Naive thymus-derived CD4-positive, alpha-beta T cell (primary cell): Measurements from ENCODE around the gene FBXL15. TPM values are rescaled to one million over a fixed set of nuclear protein-coding genes. Genes with fewer than 3 reads are reported as not detected.

ENCODE experiments used
- ATAC-seq: fragments of 150-1000 bp; cut with Tn5 transposase; 2 replicates; pipeline ENCODE4 v1.10.0; 2021; ENCODE audit warnings: mild to moderate bottlenecking, moderate library complexity
- CTCF ChIA-PET: fragments of 350-600 bp; sonication (Branson Sonifier 250); formaldehyde crosslinking; loops from one replicate; lab custom pipeline; 2021; ENCODE audit warnings: antibody characterized with exemption; lab: Charles Lee
- POLR2A ChIA-PET: fragments of 350-600 bp; sonication (Branson Sonifier 250); formaldehyde crosslinking; loops from one replicate; lab custom pipeline; 2021; ENCODE audit warnings: antibody characterized with exemption, inconsistent platforms; lab: Charles Lee
- DNase-seq, 9 donors: peaks; one replicate each; pipeline versions ENCODE4 v3.0.0 to v3.0.0-alpha.2; 2020 to 2022; ENCODE audit warnings: mixed read lengths in 1 of 9
- H3K27ac ChIP-seq: one replicate; pipeline ENCODE4 v1.7.0; 2013; ENCODE audit warnings: mild to moderate bottlenecking, low read depth, low read length, moderate library complexity
- H3K27me3 ChIP-seq, 2 donors: one replicate each; pipeline ENCODE4 v1.7.0; 2013; ENCODE audit warnings: low read length in 2 of 2, mild to moderate bottlenecking in 2 of 2, moderate library complexity in 2 of 2; ENCODE audit not compliant: control insufficient read depth in 2 of 2, insufficient read depth in 2 of 2
- H3K36me3 ChIP-seq, 3 experiments: 1 replicate in 2 of 3; 2 replicates in 1 of 3; pipeline ENCODE4 v1.7.0; 2013; ENCODE audit warnings: low read length in 3 of 3, mild to moderate bottlenecking in 3 of 3, moderate library complexity in 1 of 3; ENCODE audit not compliant: insufficient read depth in 3 of 3, control insufficient read depth in 2 of 3
- H3K4me1 ChIP-seq, 2 donors: one replicate each; pipeline ENCODE4 v1.7.0; 2013; ENCODE audit warnings: low read length in 2 of 2, mild to moderate bottlenecking in 2 of 2, moderate library complexity in 1 of 2; ENCODE audit not compliant: control insufficient read depth in 2 of 2, insufficient read depth in 2 of 2
- H3K4me3 ChIP-seq: 2 replicates; pipeline ENCODE4 v1.7.0; 2013; ENCODE audit warnings: mild to moderate bottlenecking, low read length
- H3K9me3 ChIP-seq, 3 experiments: 1 replicate in 2 of 3; 2 replicates in 1 of 3; pipeline ENCODE4 v1.7.0; 2013; ENCODE audit warnings: low read length in 3 of 3; ENCODE audit not compliant: control insufficient read depth in 2 of 3
- H3K27ac Mint-ChIP-seq, 9 donors: one replicate each; pipeline ENCODE4 v1.8.0; 2020 to 2022; ENCODE audit warnings: mixed read lengths in 9 of 9, mild to moderate bottlenecking in 8 of 9, moderate library complexity in 5 of 9, inconsistent platforms in 2 of 9
- H3K27me3 Mint-ChIP-seq, 5 donors: one replicate each; pipeline ENCODE4 v1.8.0; 2021 to 2022; ENCODE audit warnings: mixed read lengths in 5 of 5, mild to moderate bottlenecking in 1 of 5
- H3K36me3 Mint-ChIP-seq, 5 donors: one replicate each; pipeline ENCODE4 v1.8.0; 2020 to 2022; ENCODE audit warnings: mixed read lengths in 5 of 5, mild to moderate bottlenecking in 3 of 5, inconsistent platforms in 1 of 5
- H3K4me1 Mint-ChIP-seq, 7 donors: one replicate each; pipeline ENCODE4 v1.8.0; 2020 to 2022; ENCODE audit warnings: mixed read lengths in 7 of 7, mild to moderate bottlenecking in 3 of 7, inconsistent platforms in 1 of 7
- H3K4me3 Mint-ChIP-seq, 10 donors: one replicate each; pipeline ENCODE4 v1.8.0; 2020 to 2022; ENCODE audit warnings: mild to moderate bottlenecking in 10 of 10, mixed read lengths in 10 of 10, moderate library complexity in 6 of 10, inconsistent platforms in 2 of 10
- H3K9me3 Mint-ChIP-seq, 11 donors: one replicate each; pipeline ENCODE4 v1.8.0; 2020 to 2022; ENCODE audit warnings: mixed read lengths in 11 of 11, mild to moderate bottlenecking in 4 of 11, inconsistent platforms in 1 of 11, moderate library complexity in 1 of 11
- intact Hi-C, 2 donors: fragments of 100-400 bp; cut with micrococcal nuclease; formaldehyde crosslinking; loops; one replicate each; pipeline ENCODE4 v1.15.1; 2023
- polyA plus RNA-seq, 2 donors: library from polyadenylated mRNA; unstranded; fragments of 300-500 nt; fragmentation: Illumina TruSeq; gene quantifications; one replicate each; pipeline ENCODE4 v1.2.3, GENCODE V29; 2021
- total RNA-seq, 6 experiments: library from RNA in 5 of 6; stranded (reverse) in 5 of 6; gene quantifications; 1 replicate in 5 of 6; 2 replicates in 1 of 6; pipeline ENCODE4 v1.2.3 and lab custom pipeline; 2021 to 2026

FBXL15 gene
- total and polyA plus RNA-seq, 7 experiments from 2014 or later, result 10.8 to 40.4 (median 17.2) TPM

GRCh38 chr10:102402512-102402896, 18.1 kb upstream of the FBXL15 start:
- Mint-ChIP-seq H3K27ac (peak overlapping the region in 1 of 9 donors; percentile 65), H3K4me3 (no peak overlapping the region), H3K36me3 (peaks cover 0 to 27% (median 4%) of the 10 kb centered on the region in 5 donors), H3K9me3 (no peaks in the 10 kb centered on the region), H3K4me1 (peaks cover 10 to 35% (median 26%) of the 10 kb centered on the region in 7 donors), H3K27me3 (peaks cover 0 to under 1% (median 0%) of the 10 kb centered on the region in 5 donors)
- intact Hi-C loops, result no loop called here
- Histone ChIP-seq H3K4me1 (peaks cover 10 to 12% of the 10 kb centered on the region in 2 donors), H3K27ac (no peak overlapping the region), H3K36me3 (peaks cover 0 to 47% (median 8%) of the 10 kb centered on the region in 3 experiments), H3K4me3 (no peak overlapping the region), H3K27me3 (no peaks in the 10 kb centered on the region), H3K9me3 (no peaks in the 10 kb centered on the region)
- ATAC-seq, result no peak
- ChIA-PET POLR2A (interaction anchor here (0.8 to 1.6 kb wide), 6 partner anchors 9 to 287 kb away, joined by 3 to 8 read pairs (median 4); partner anchors contain the start of gene C10orf95), CTCF (interaction anchor here (1.0 to 2.2 kb wide), 6 partner anchors 9 to 182 kb away, joined by 3 to 7 read pairs (median 6); partner anchors contain the start of gene FBXL15)
- no peak for DNase-seq

- Mint-ChIP-seq H3K27me3 (peaks cover 0 to 4% (median 0%) of the 10 kb centered on the region in 5 donors), H3K27ac (peak overlapping the region in 2 of 9 donors; percentile 42 to 52), H3K4me1 (peaks cover 10 to 35% (median 23%) of the 10 kb centered on the region in 7 donors), H3K36me3 (peaks cover 0 to 21% (median 0%) of the 10 kb centered on the region in 5 donors), H3K9me3 (no peaks in the 10 kb centered on the region), H3K4me3 (no peak overlapping the region)
- DNase-seq, result no peak
- H3K4me3 ChIP-seq, result no peak overlapping the region
- peaks cover 12 to 16% of the 10 kb centered on the region in 2 donors for H3K4me1 ChIP-seq
- H3K36me3 ChIP-seq, result peaks cover 0 to 41% (median 1%) of the 10 kb centered on the region in 3 experiments
- intact Hi-C loops, result no loop called here
- ATAC-seq, result no peak
- peaks cover 0 to under 1% of the 10 kb centered on the region in 2 donors for H3K27me3 ChIP-seq
- no peak overlapping the region for H3K27ac ChIP-seq
- ChIA-PET POLR2A (interaction anchor here (0.8 to 1.6 kb wide), 5 partner anchors 9 to 63 kb away, joined by 3 to 8 read pairs (median 3); partner anchors contain the start of gene C10orf95), CTCF (interaction anchor here (0.9 to 2.2 kb wide), 6 partner anchors 9 to 181 kb away, joined by 3 to 7 read pairs (median 6); partner anchors contain the start of genes ELOVL3 and FBXL15)
- H3K9me3 ChIP-seq, result no peaks in the 10 kb centered on the region
These were observed 17.5 kb upstream of the FBXL15 start for GRCh38 chr10:102403115-102403514.

DNA sequence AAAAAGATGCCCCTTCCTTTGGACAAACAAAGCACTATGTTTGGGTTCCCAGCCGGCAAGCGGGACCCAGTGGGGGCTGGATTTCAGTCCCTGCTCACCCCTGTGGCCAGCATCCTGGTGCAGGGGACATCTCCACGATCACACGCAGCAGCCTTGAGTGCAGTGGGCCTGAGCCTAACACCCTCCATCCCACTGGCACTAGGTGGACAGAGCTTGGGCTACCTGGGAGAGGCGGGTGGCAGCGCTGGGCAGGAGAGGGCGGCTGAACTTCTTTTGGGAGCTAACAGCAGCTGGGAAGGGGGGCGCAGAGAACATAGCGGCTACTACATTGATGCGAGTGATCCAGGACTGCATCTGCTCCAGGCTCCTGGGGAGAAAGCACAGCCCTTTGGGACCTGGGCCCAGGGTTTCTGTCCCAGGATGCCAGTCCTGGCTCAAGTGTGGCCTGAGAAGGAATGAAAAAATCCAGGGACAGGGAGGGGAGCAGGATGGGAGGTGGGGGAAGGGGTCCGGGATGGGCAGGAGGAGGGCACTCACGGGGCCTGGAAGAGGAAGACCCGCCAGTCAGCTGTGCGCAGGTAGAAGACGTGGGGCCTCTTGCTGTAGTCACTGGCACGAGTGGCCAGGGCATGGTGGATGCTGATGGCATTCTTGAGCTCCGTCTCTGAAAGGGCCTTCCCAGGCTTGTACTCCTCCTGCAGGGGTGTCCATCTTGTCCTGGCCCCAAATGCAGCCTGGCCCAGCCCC, 16.1 kb upstream of the FBXL15 start:
- POLR2A ChIA-PET, result interaction anchor here (0.7 to 3.4 kb wide), 6 partner anchors 8 to 61 kb away, joined by 3 to 13 read pairs (median 3); partner anchors contain the start of gene FBXL15
- no peak overlapping the region for H3K4me3 Mint-ChIP-seq
- H3K27ac Mint-ChIP-seq, result peak overlapping the region in 2 of 9 donors; percentile 62 to 75
- CTCF ChIA-PET, result interaction anchor here (0.8 to 2.2 kb wide), 5 partner anchors 11 to 54 kb away, joined by 3 to 7 read pairs (median 3); partner anchors contain the start of gene CUEDC2
- Histone ChIP-seq H3K4me1 (peaks cover 9 to 23% of the 10 kb centered on the region in 2 donors), H3K9me3 (no peaks in the 10 kb centered on the region), H3K27ac (no peak overlapping the region), H3K27me3 (peaks cover 0 to 7% of the 10 kb centered on the region in 2 donors), H3K4me3 (no peak overlapping the region), H3K36me3 (peaks cover 0 to 34% (median 0%) of the 10 kb centered on the region in 3 experiments)
- peaks cover 0 to 10% (median under 1%) of the 10 kb centered on the region in 5 donors for H3K27me3 Mint-ChIP-seq
- H3K4me1 Mint-ChIP-seq, result peaks cover 9 to 33% (median 19%) of the 10 kb centered on the region in 7 donors
- peaks cover 0 to 14% (median 0%) of the 10 kb centered on the region in 5 donors for H3K36me3 Mint-ChIP-seq
- no peaks in the 10 kb centered on the region for H3K9me3 Mint-ChIP-seq
- no peak for DNase-seq
- intact Hi-C loops, result loop anchor here in 1 of 2 donors (1.0 kb wide), 2 partner anchors 10 to 75 kb away; no protein-coding TSS in a partner anchor
- no peak for ATAC-seq

- Mint-ChIP-seq H3K4me3 (no peak overlapping the region), H3K27ac (peak overlapping the region in 2 of 9 donors; percentile 36 to 75)
These were observed 15.5 kb upstream of the FBXL15 start for GRCh38 chr10:102405108-102405571.

DNA sequence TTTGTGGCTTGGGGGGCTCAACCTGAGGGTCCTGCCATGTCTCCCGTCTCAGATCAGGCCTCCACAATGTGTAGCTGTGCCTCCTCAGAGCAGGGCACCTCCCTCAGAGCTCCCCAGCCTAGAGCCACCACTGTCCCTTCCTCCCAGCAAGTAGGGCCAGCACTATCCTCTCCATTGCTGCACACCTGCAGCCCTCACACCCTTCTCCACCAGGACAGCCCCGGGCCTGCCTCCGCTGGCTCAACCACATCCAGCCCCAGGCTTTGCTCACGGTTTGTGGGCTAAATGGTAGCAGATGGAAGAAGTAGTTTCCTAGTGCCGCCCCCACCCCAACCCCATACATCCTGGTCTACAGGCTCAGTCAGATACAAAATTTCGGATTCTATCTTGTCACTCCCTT, 15.0 kb upstream of the FBXL15 start:
- peaks cover 0 to 5% (median 0%) of the 10 kb centered on the region in 5 donors for H3K36me3 Mint-ChIP-seq
- ChIA-PET POLR2A (interaction anchor here (1.1 to 3.4 kb wide), 2 partner anchors 15 to 37 kb away, joined by 3 to 13 read pairs; partner anchors contain the start of gene FBXL15), CTCF (interaction anchor here (0.6 to 1.6 kb wide), 2 partner anchors 27 to 927 kb away, joined by 5 to 6 read pairs; partner anchors contain the start of gene CUEDC2)
- intact Hi-C loops, result no loop called here
- no peaks in the 10 kb centered on the region for H3K9me3 Mint-ChIP-seq
- no peaks in the 10 kb centered on the region for H3K9me3 ChIP-seq
- H3K4me3 Mint-ChIP-seq, result peak overlapping the region in 3 of 10 donors; percentile 3 to 26 (median 12)
- DNase-seq, result no peak
- peaks cover 0 to 12% of the 10 kb centered on the region in 2 donors for H3K27me3 ChIP-seq
- peaks cover 15 to 29% (median 23%) of the 10 kb centered on the region in 7 donors for H3K4me1 Mint-ChIP-seq
- H3K27ac Mint-ChIP-seq, result peak overlapping the region in 6 of 9 donors; percentile 33 to 78 (median 52)
- peaks cover 5 to 22% of the 10 kb centered on the region in 2 donors for H3K4me1 ChIP-seq
- ATAC-seq, result no peak
- peaks cover 0 to 28% (median 0%) of the 10 kb centered on the region in 3 experiments for H3K36me3 ChIP-seq
- peak overlapping the region; percentile 8 for H3K27ac ChIP-seq
- H3K27me3 Mint-ChIP-seq, result peaks cover 0 to 16% (median 6%) of the 10 kb centered on the region in 5 donors
- no peak overlapping the region for H3K4me3 ChIP-seq

More at GRCh38 chr10:102405108-102405571, 15.5 kb upstream of the FBXL15 start:
- ATAC-seq (no peak), DNase-seq (no peak)
- ChIA-PET POLR2A (interaction anchor here (0.8 to 3.4 kb wide), 3 partner anchors 9 to 37 kb away, joined by 3 to 13 read pairs (median 3); partner anchors contain the start of gene FBXL15), CTCF (interaction anchor here (0.8 to 1.6 kb wide), 3 partner anchors 15 to 54 kb away, joined by 3 to 5 read pairs (median 3); partner anchors contain the start of gene CUEDC2)
- intact Hi-C loops, result no loop called here
- H3K4me1 Mint-ChIP-seq, result peaks cover 14 to 33% (median 22%) of the 10 kb centered on the region in 7 donors
- no peaks in the 10 kb centered on the region for H3K9me3 Mint-ChIP-seq
- H3K9me3 ChIP-seq, result no peaks in the 10 kb centered on the region
- no peak overlapping the region for H3K27ac ChIP-seq
- H3K36me3 ChIP-seq, result peaks cover 0 to 33% (median 0%) of the 10 kb centered on the region in 3 experiments
- peaks cover 0 to 16% (median 6%) of the 10 kb centered on the region in 5 donors for H3K27me3 Mint-ChIP-seq
- H3K4me1 ChIP-seq, result peaks cover 7 to 23% of the 10 kb centered on the region in 2 donors
- peaks cover 0 to 10% (median 0%) of the 10 kb centered on the region in 5 donors for H3K36me3 Mint-ChIP-seq
- H3K27me3 ChIP-seq, result peaks cover 0 to 12% of the 10 kb centered on the region in 2 donors
- H3K4me3 ChIP-seq, result no peak overlapping the region
